Measurements from ENCODE around the gene LPAR1. TPM values are rescaled to one million over a fixed set of nuclear protein-coding genes. Genes with fewer than 3 reads are reported as not detected.

Gene LPAR1
- total and polyA plus RNA-seq, 4 experiments from 2014 or later = 0.12 TPM; not detected in 3

DNA sequence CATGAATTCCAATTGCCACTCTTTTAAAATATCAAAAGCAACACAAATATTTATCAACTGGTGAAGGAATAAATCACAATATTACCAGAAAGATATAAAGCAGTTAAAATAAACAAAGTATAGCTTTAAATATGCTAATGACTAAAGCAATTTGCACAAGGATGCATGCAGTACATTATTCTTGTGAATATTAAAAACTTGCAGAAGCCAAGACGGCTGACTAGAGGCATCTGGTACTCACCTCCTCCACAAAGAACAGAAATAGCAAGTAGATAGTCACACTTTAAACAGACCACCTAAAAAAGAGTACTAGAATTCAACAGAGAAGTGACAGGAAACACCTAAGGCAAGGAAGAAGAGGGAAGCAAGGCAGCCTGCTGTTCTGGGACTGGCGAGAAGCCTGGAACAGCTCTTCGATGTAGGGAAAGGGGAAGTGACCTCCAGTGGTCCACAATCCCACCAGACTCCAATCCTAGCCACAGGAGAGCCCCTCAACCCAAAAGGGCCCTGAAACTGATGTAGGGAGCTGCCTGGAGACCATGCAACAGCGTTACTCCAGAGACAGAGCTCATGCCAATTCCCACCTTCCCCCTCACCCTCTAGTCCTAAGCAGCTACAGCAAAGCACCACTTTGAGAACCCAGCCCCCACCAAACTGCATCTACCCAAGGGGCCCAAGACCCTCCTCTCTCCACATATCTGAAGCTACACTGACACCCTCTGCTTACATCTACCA lies 86.3 kb downstream of the LPAR1 start:
- H3K4me3 Mint-ChIP-seq = peak overlapping the region in 1 of 8 donors; percentile 15
- DNase-seq = no peak
- intact Hi-C loops (cut with micrococcal nuclease) = no loop called here
- no peak overlapping the region for H3K27ac ChIP-seq (ENCODE audit: low read depth, low read length)
- ChIA-PET CTCF (ENCODE audit: partially characterized antibody) (no interaction called here), POLR2A (ENCODE audit: partially characterized antibody) (no interaction called here)
- no peak overlapping the region for H3K27ac Mint-ChIP-seq
- no peaks in the 10 kb centered on the region for H3K9me3 ChIP-seq (ENCODE audit: control insufficient read depth in 1 of 2, low read length in 2 of 2)
- H3K27me3 Mint-ChIP-seq = no peaks in the 10 kb centered on the region
- H3K4me1 Mint-ChIP-seq = no peaks in the 10 kb centered on the region
- H3K9me3 Mint-ChIP-seq = peaks cover 3 to 46% (median 21%) of the 10 kb centered on the region in 8 donors
- no peaks in the 10 kb centered on the region for H3K4me1 ChIP-seq (ENCODE audit: insufficient read depth, low read length)
- no peak overlapping the region for H3K4me3 ChIP-seq (ENCODE audit: low read length in 2 of 2)
- H3K36me3 Mint-ChIP-seq = no peaks in the 10 kb centered on the region
- H3K36me3 ChIP-seq (ENCODE audit: insufficient read depth, low read length) = no peaks in the 10 kb centered on the region
- H3K27me3 ChIP-seq (ENCODE audit: insufficient read depth, low read length) = no peaks in the 10 kb centered on the region

DNA sequence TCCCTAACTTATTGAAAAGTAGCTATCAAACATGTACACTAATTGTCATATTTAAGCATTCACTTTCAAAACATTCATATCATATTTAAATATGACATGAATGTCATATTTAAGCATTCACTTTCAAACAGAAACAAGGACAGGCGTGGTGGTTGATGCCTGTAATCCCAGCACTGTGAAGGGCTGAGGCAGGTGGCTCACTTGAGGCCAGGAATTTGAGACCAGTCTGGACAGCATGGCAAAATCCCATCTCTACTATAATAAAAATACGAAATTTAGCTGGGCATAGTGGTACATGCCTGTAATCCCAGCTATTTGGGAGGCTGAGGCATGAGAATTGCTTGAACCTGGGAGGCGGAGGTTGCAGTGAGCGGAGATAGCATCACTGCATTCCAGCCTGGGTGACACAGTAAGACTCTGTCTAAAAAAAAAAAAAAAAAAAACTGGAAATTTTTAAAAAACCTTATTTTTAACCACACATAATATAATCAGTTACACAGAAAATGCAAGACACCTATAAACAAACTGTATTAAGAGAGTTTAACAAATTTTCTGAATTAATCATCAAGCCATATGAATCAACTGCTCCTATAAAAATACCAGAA lies 88.1 kb downstream of the LPAR1 start:
- Mint-ChIP-seq H3K36me3 (no peaks in the 10 kb centered on the region), H3K4me3 (no peak overlapping the region), H3K27me3 (no peaks in the 10 kb centered on the region), H3K4me1 (no peaks in the 10 kb centered on the region), H3K27ac (no peak overlapping the region), H3K9me3 (peaks cover 4 to 32% (median 23%) of the 10 kb centered on the region in 8 donors)
- CTCF ChIA-PET (ENCODE audit: partially characterized antibody) = no interaction called here
- Histone ChIP-seq H3K36me3 (ENCODE audit: insufficient read depth, low read length) (no peaks in the 10 kb centered on the region), H3K27me3 (ENCODE audit: insufficient read depth, low read length) (no peaks in the 10 kb centered on the region), H3K27ac (ENCODE audit: low read depth, low read length) (no peak overlapping the region), H3K4me3 (ENCODE audit: low read length in 2 of 2) (no peak overlapping the region), H3K4me1 (ENCODE audit: insufficient read depth, low read length) (no peaks in the 10 kb centered on the region), H3K9me3 (ENCODE audit: control insufficient read depth in 1 of 2, low read length in 2 of 2) (no peaks in the 10 kb centered on the region)
- POLR2A ChIA-PET (ENCODE audit: partially characterized antibody) = no interaction called here
- DNase-seq = no peak
- intact Hi-C loops (cut with micrococcal nuclease) = no loop called here

DNA sequence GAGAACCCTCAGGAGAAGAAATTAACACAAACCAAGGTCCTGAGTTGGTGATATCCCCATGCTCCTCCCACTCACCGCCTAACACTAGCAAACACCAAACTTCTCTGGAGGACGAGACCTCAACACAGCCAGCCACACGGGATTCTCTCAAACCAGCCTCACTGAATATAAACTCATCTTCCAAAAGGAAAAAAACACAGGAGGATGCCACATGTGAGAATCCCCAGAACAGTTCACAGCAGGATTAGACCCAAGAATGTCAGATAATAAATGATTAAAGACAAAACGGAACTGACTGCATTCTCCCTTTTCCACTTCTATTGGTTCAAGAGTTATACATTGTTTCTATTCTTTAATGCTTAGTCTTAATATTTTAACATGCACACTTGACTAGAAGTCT lies 89.2 kb downstream of the LPAR1 start:
- Mint-ChIP-seq H3K9me3 (peaks cover 4 to 33% (median 16%) of the 10 kb centered on the region in 8 donors), H3K4me3 (no peak overlapping the region), H3K27ac (no peak overlapping the region), H3K4me1 (no peaks in the 10 kb centered on the region), H3K27me3 (no peaks in the 10 kb centered on the region), H3K36me3 (no peaks in the 10 kb centered on the region)
- H3K27ac ChIP-seq (ENCODE audit: low read depth, low read length) = no peak overlapping the region
- no peaks in the 10 kb centered on the region for H3K27me3 ChIP-seq (ENCODE audit: insufficient read depth, low read length)
- no peaks in the 10 kb centered on the region for H3K4me1 ChIP-seq (ENCODE audit: insufficient read depth, low read length)
- ChIA-PET CTCF (ENCODE audit: partially characterized antibody) (no interaction called here), POLR2A (ENCODE audit: partially characterized antibody) (no interaction called here)
- H3K4me3 ChIP-seq (ENCODE audit: low read length in 2 of 2) = no peak overlapping the region
- no peaks in the 10 kb centered on the region for H3K36me3 ChIP-seq (ENCODE audit: insufficient read depth, low read length)
- intact Hi-C loops (cut with micrococcal nuclease) = no loop called here
- H3K9me3 ChIP-seq (ENCODE audit: control insufficient read depth in 1 of 2, low read length in 2 of 2) = no peaks in the 10 kb centered on the region
- no peak for DNase-seq

DNA sequence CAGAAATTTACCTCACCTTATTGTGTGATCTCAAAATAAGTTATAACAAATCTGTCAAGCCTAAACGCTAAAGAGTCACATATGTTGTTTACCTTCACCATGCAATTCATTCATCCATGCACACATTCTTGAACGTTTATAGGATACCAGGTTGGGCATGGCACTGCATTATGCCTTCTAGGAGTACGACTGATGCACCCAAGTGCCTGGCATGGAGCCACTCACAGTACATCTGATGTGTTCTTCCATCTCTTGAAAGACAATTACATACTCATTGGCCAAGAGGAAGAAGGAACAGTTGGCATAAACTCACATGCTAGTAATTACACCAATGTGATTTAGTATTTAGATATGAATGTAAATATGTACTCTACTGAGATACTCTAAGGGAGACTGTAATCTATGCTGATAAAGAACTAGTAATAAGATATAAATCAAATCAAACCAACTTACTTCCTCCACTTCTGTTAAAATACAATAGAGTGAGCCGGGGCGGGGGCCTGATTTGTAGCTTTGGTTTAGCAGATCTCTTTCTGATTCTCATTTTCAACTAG lies 90.7 kb downstream of the LPAR1 start:
- Mint-ChIP-seq H3K9me3 (peaks cover 2 to 19% (median 6%) of the 10 kb centered on the region in 8 donors), H3K27me3 (no peaks in the 10 kb centered on the region), H3K27ac (no peak overlapping the region), H3K36me3 (no peaks in the 10 kb centered on the region), H3K4me1 (no peaks in the 10 kb centered on the region), H3K4me3 (no peak overlapping the region)
- Histone ChIP-seq H3K27ac (ENCODE audit: low read depth, low read length) (no peak overlapping the region), H3K36me3 (ENCODE audit: insufficient read depth, low read length) (no peaks in the 10 kb centered on the region), H3K27me3 (ENCODE audit: insufficient read depth, low read length) (no peaks in the 10 kb centered on the region), H3K4me1 (ENCODE audit: insufficient read depth, low read length) (no peaks in the 10 kb centered on the region), H3K4me3 (ENCODE audit: low read length in 2 of 2) (no peak overlapping the region), H3K9me3 (ENCODE audit: control insufficient read depth in 1 of 2, low read length in 2 of 2) (no peaks in the 10 kb centered on the region)
- DNase-seq = no peak
- POLR2A ChIA-PET (ENCODE audit: partially characterized antibody) = no interaction called here
- intact Hi-C loops (cut with micrococcal nuclease) = no loop called here
- CTCF ChIA-PET (ENCODE audit: partially characterized antibody) = no interaction called here

DNA sequence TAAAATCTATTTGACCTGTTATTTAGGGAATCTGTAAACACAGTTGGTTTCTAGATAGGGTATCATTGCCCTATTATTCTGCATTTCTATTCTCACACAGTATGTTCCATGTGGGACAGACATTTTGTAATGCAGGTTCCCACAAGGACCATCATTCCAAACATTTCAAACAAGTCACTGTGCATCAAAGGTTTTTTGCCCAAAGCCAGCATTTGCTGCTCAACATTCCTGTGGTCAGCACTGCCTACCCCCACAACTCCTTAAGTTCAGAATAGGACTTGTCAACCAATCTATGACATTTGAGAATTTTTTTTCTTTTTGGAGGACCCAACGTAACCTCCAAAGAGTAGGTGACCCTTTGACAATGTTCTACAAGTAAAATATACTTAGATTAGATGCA lies 95.7 kb downstream of the LPAR1 start:
- intact Hi-C loops (cut with micrococcal nuclease) = no loop called here
- Mint-ChIP-seq H3K27me3 (no peaks in the 10 kb centered on the region), H3K9me3 (peaks cover 0 to 11% (median 3%) of the 10 kb centered on the region in 8 donors), H3K4me3 (no peak overlapping the region), H3K4me1 (no peaks in the 10 kb centered on the region), H3K36me3 (no peaks in the 10 kb centered on the region), H3K27ac (no peak overlapping the region)
- ChIA-PET CTCF (ENCODE audit: partially characterized antibody) (no interaction called here), POLR2A (ENCODE audit: partially characterized antibody) (no interaction called here)
- H3K27ac ChIP-seq (ENCODE audit: low read depth, low read length) = no peak overlapping the region
- no peaks in the 10 kb centered on the region for H3K4me1 ChIP-seq (ENCODE audit: insufficient read depth, low read length)
- no peaks in the 10 kb centered on the region for H3K27me3 ChIP-seq (ENCODE audit: insufficient read depth, low read length)
- H3K9me3 ChIP-seq (ENCODE audit: control insufficient read depth in 1 of 2, low read length in 2 of 2) = no peaks in the 10 kb centered on the region
- H3K4me3 ChIP-seq (ENCODE audit: low read length in 2 of 2) = no peak overlapping the region
- no peaks in the 10 kb centered on the region for H3K36me3 ChIP-seq (ENCODE audit: insufficient read depth, low read length)
- no peak for DNase-seq

DNA sequence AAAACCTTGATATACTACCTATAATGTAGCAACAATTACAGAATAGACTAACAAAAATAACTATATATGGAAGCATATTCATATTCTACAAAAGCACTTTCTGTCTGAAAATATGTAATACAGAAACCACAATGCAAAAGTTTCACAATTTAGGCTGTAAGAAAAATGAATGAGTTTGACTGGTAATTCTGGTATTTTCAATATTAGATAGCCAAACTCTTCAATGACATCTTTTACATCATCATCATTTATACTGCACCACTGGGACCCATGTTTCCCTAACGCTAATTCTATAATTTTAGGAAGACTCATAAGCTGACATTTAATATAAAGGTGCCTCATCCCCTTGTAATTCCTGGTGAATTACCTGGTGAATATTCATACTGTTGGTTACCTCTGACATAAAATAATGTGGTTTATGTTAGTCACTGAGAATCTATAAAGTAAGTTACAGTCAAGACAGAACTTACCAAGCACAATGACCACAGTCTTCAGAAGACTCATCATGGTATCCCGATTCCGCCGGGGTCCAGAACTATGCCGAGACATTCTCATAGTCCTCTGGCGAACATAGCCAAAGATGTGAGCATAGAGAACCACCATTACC lies 97.2 kb downstream of the LPAR1 start:
- POLR2A ChIA-PET (ENCODE audit: partially characterized antibody) = no interaction called here

DNA sequence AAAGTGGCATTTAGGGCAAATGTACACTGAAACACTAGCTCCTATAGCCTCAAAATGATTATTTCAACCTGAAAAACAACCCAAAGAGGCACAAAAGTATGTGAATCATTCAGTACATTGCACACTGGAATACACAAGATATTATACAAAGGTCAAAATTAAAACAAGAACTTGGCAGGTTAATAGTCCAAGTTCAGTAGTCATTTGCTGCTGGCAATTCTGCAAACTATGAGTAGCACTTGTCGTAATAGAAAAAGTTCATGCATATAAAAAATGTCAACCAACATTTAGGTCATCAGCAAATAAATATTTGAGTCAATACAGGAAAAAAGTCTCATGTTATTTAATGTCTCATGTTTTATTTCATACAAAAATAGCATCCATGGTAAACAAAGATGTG lies 98.7 kb downstream of the LPAR1 start:
- ChIA-PET POLR2A (ENCODE audit: partially characterized antibody) (no interaction called here), CTCF (ENCODE audit: partially characterized antibody) (no interaction called here)
- no peak overlapping the region for H3K27ac ChIP-seq (ENCODE audit: low read depth, low read length)
- H3K4me1 Mint-ChIP-seq = no peaks in the 10 kb centered on the region
- no peaks in the 10 kb centered on the region for H3K36me3 ChIP-seq (ENCODE audit: insufficient read depth, low read length)
- H3K27me3 Mint-ChIP-seq = no peaks in the 10 kb centered on the region
- no peaks in the 10 kb centered on the region for H3K9me3 ChIP-seq (ENCODE audit: control insufficient read depth in 1 of 2, low read length in 2 of 2)
- no peaks in the 10 kb centered on the region for H3K4me1 ChIP-seq (ENCODE audit: insufficient read depth, low read length)
- DNase-seq = no peak
- H3K36me3 Mint-ChIP-seq = no peaks in the 10 kb centered on the region
- H3K4me3 Mint-ChIP-seq = no peak overlapping the region
- H3K27ac Mint-ChIP-seq = no peak overlapping the region
- no peak overlapping the region for H3K4me3 ChIP-seq (ENCODE audit: low read length in 2 of 2)
- H3K9me3 Mint-ChIP-seq = peaks cover 0 to 9% (median under 1%) of the 10 kb centered on the region in 8 donors
- intact Hi-C loops (cut with micrococcal nuclease) = no loop called here
- no peaks in the 10 kb centered on the region for H3K27me3 ChIP-seq (ENCODE audit: insufficient read depth, low read length)

More for the DNA sequence above, 97.2 kb downstream of the LPAR1 start:
- Histone ChIP-seq H3K27ac (ENCODE audit: low read depth, low read length) (no peak overlapping the region), H3K4me3 (ENCODE audit: low read length in 2 of 2) (no peak overlapping the region), H3K36me3 (ENCODE audit: insufficient read depth, low read length) (no peaks in the 10 kb centered on the region), H3K9me3 (ENCODE audit: control insufficient read depth in 1 of 2, low read length in 2 of 2) (no peaks in the 10 kb centered on the region), H3K4me1 (ENCODE audit: insufficient read depth, low read length) (no peaks in the 10 kb centered on the region), H3K27me3 (ENCODE audit: insufficient read depth, low read length) (no peaks in the 10 kb centered on the region)
- intact Hi-C loops (cut with micrococcal nuclease) = no loop called here
- Mint-ChIP-seq H3K27ac (no peak overlapping the region), H3K36me3 (no peaks in the 10 kb centered on the region), H3K4me1 (no peaks in the 10 kb centered on the region), H3K4me3 (no peak overlapping the region), H3K27me3 (no peaks in the 10 kb centered on the region), H3K9me3 (peaks cover 0 to 12% (median 3%) of the 10 kb centered on the region in 8 donors)
- no peak for DNase-seq
- CTCF ChIA-PET (ENCODE audit: partially characterized antibody) = no interaction called here

All from CD4-positive, alpha-beta memory T cell (primary cell).